SKM-1 treated with dmso at 0.1 percent for 144 hours (cell line): Measurements from ENCODE around the gene PAEP.
"Not testable (repeated sequence)": the region's sequence is repeated elsewhere in the genome, so short reads cannot be mapped to it uniquely, and the experiment has no call there.

ENCODE experiments used
- DNase-seq: peaks from one replicate; lab custom pipeline; 2025; ENCODE audit not compliant: unreplicated experiment; lab: John Stamatoyannopoulos, UW

The PAEP gene

GRCh38 chr9:135549478-135550343 is 11.8 kb upstream of the PAEP start:
- DNase-seq: not testable (repeated sequence)

DNA sequence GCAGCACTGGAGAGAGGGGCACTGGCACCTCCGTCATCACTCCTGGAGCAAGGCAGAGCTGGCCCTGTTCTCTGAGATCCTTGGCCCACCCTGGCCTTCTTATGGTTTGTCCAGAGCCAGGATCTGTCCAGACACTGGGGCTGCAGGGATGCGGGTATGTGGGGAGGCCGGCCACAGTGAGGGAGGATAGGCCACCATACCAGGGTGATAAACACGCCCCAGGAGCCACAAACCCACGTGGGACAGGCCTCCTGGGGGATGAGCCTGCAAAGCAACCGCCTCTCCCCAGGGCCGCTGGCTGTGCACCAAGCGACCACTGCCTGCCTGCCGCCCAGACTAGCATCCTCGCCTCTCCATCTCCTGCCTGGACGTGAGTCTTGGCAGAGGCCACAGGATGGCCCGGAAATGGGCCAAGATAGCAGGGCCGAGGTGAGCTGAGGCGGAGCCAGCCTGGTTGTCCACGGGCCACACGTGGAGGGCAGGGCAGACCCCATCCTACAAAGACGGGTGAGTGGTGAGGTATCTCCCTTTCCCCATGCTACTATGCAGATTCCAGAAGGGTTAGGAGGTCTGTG is 11.1 kb upstream of the PAEP start:
- DNase-seq: no peak

GRCh38 chr9:135551031-135551430 is 10.5 kb upstream of the PAEP start:
- no peak for DNase-seq

GRCh38 chr9:135551456-135551855 is 10.1 kb upstream of the PAEP start:
- no peak for DNase-seq

DNA sequence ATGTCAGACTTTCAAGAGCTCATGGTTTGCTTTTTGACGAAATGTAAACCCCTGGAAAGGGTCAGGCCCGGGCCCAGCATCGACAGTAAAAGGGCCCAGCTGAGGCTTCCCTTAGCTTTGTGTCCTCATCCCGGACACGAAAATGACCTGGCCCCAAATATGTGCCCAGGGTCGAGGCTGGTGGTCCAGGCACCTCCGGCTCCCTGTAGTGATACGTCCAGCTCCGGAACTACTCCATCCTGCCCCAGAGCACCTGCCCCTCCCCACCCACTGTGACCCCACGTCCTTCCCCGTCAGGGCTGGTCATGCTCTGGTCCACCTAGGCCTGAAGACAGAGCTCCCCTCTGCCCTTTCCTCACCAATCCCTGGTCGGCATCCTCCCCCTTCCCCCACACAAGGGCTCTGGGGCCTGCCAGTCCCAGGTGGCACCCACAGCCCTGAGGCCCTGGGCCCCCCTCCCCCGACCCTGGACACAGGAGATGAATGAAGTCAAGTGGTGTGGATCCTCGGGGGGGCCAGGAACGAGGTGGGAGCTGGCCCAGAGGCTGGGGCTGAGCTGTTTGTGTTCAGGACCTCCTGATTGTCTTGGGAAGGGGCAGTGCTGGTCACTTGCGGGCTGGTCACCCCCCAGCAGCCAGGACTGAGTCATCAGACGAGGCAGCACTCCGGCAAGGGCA is 9.4 kb upstream of the PAEP start:
- DNase-seq: no peak

GRCh38 chr9:135552698-135553171 is 8.8 kb upstream of the PAEP start:
- DNase-seq: no peak

DNA sequence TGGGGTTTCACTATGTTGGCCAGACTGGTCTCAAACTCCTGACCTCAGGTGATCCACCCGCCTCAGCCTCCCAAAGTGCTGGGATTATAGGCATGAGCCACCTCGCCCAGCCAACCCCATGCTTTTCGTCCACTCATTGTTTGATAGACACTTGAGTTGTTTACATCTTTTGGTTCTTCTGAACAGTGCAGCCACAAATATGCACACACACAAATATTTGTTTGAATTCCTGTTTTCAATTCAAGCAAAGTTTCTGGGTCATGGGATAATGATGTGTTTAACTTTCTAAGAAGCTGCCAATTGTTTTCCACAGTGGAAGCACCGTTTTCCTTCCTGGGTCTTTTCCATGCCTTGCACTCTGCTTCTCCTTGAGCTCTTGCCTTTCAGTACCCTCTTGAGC is 6.8 kb upstream of the PAEP start:
- DNase-seq: no peak

GRCh38 chr9:135555203-135555602 is 6.4 kb upstream of the PAEP start:
- no peak for DNase-seq

- DNase-seq: no peak
These were observed 5.6 kb upstream of the PAEP start for GRCh38 chr9:135555910-135556309.

GRCh38 chr9:135559606-135560005 is 1.9 kb upstream of the PAEP start:
- DNase-seq: no peak

DNA sequence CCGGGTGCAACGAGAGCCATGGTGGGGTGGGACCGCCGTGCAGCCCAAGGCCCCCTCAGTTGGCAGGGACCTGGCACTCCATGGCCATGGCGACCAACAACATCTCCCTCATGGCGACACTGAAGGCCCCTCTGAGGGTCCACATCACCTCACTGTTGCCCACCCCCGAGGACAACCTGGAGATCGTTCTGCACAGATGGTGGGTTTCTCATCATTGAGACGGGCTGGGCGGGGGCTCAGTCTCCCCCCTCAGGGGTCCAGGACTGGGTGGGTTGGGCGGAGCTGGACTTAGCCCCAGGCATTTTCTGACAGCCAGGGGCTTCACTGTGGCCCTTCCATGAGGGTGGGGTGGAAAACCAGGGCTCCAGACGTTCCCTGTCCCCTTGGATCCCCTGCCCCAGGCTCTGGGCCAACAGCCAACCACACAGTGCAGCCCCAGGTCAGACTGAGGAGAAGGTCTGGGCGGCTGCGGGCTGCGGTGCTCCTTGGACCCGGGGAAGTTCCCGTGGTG is 734 bp downstream of the PAEP start:
- DNase-seq: no peak

GRCh38 chr9:135563039-135563476 is 1.5 kb downstream of the PAEP start:
- DNase-seq: no peak

- no peak for DNase-seq
These were observed 2.3 kb downstream of the PAEP start for GRCh38 chr9:135563858-135564257.

DNA sequence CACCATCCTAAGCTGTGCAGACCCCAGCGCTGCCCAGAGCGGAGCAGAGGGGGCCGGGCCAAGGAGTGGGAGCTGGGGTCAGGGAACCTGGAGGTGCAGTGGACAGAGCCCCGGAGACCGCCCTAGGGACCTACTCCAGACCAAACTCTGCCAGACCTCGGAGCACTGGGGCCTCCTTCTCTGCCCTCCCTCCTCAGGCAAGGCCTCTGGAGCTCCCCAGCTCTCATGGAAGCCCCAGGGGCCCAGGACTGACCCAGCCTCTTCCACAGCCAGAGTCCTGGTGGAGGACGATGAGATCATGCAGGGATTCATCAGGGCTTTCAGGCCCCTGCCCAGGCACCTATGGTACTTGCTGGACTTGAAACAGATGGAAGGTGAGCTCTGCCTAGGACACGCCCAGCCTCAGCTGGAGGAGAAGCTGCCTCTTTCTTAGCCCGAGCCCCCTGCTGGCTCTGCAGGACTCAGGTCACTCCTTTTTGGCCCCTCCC is 3.6 kb downstream of the PAEP start:
- DNase-seq: no peak

GRCh38 chr9:135565636-135566035 is 4.1 kb downstream of the PAEP start:
- DNase-seq: no peak

DNA sequence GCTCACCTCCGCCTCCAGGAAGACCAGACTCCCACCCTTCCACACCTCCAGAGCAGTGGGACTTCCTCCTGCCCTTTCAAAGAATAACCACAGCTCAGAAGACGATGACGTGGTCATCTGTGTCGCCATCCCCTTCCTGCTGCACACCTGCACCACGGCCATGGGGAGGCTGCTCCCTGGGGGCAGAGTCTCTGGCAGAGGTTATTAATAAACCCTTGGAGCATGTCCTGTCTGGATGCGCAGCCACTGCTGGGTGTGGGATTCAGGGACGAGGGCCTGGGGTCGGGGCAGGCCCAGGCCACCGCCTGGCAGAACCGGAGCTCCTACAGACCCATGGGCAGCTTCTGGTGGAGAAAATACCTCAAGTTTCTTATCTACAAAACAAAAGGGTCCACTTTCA is 5.0 kb downstream of the PAEP start:
- no peak for DNase-seq

DNA sequence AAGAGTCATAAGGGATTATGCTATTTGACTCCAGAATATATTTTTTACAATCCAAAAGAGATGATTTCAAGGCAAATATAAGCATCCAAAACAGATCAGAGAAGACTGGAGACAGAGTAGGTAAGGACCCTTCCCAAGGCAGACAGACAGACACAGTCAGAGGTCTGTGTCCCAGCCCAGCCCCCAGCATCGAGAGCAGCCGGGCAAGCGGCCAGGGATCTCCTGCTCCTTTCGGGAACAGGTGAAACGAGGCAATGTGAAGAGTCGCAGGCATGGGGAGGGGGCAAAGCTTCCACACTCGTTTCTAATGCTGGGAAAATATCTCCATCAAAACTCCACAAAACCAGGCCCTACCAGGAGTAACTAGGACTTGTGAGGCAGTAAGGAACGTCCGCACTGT is 5.8 kb downstream of the PAEP start:
- no peak for DNase-seq

- no peak for DNase-seq
These were observed 6.5 kb downstream of the PAEP start for GRCh38 chr9:135568026-135568425.

DNA sequence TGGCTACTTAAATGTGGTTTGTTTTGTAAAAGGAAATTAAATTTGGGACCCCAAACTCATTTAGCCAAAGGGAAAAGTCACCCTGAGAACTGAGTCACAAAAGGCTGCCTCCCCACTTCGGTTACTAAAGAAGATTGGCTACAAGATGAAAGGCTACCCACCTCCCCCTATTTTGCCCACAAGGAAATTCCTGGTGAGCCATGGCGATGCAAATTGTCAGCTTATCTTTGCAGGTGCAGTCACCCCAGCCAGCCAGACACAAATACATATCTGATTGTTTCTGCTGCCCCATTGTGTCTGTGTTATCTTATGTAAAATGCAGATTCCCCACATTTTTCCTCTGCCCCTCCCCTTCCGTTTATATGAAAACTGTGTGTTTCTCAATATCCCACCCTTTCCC is 8.9 kb downstream of the PAEP start:
- no peak for DNase-seq

GRCh38 chr9:135572233-135572632 is 10.7 kb downstream of the PAEP start:
- no peak for DNase-seq

DNA sequence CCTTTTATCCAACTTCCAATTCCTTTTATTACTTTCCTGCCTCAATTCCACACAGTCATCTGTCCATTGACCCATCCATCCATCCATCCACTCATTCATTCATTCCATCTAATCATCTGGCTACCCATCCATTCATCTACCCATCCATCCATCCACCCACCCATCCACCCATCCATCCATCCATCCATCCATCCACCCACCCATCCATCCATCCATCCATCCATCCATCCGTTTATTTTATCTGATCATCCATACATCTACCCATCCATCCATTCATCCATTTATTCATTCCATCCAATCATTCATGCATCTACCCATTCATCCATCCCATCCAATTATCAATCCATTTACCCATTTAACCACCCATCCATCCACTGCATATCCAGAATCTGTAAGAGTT is 11.6 kb downstream of the PAEP start:
- no peak for DNase-seq

DNA sequence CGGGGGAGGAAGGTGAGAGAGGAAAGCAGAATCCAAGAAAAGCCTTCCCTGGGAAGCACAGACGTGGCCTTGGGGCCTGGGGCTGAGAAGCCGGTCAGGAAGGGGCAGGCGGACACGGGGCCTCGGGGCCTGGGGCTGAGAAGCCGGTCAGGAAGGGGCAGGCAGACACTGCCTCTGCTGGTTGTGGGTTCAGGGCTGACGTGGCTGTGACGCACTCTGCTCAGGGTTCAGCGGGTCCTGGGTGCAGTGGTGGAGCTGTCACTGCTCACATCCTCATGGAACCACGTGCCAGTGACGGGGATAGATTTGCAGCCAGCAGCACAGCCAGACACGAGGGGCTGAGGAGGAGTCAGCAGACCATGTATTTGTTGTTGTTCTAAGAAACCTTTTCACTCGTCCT is 12.8 kb downstream of the PAEP start:
- no peak for DNase-seq
